Measurements from ENCODE around the gene DDTL.

DNA sequence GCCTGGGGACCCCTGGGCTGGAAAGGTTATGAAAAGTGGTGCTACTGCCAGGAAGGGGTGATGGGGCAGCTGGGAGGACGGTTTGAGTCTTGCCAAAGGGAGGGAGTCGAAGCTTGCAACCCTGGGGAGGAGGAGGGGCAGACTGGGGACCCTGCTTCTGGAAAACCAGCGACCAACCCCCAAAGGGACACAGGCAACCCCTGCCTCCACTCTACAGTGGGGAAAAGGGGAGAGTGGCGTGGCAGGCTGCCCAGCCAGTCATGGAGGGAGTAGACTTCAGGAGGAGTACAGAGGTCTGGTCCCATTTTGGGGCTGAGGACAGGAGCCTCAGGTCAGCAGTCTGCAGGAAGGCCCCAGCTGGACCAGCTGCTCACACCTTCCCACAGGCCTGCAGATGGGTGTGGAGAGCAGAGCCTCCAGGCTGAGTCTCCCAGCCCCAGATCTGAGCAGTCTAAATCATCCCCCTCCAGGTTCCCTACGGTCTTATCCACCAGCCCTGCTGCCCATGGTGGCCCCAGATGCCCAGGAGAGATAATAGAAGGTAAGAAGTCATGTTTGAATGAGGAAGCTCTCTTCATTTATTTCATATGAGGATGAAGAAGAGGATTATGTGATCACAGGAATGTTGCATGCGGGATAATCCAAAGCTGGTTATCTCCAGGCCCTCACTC, 4.3 kb downstream of the DDTL start:
- TF ChIP-seq, protein P1, sequence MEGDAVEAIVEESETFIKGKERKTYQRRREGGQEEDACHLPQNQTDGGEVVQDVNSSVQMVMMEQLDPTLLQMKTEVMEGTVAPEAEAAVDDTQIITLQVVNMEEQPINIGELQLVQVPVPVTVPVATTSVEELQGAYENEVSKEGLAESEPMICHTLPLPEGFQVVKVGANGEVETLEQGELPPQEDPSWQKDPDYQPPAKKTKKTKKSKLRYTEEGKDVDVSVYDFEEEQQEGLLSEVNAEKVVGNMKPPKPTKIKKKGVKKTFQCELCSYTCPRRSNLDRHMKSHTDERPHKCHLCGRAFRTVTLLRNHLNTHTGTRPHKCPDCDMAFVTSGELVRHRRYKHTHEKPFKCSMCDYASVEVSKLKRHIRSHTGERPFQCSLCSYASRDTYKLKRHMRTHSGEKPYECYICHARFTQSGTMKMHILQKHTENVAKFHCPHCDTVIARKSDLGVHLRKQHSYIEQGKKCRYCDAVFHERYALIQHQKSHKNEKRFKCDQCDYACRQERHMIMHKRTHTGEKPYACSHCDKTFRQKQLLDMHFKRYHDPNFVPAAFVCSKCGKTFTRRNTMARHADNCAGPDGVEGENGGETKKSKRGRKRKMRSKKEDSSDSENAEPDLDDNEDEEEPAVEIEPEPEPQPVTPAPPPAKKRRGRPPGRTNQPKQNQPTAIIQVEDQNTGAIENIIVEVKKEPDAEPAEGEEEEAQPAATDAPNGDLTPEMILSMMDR (IDR thresholded peaks at IDR 0.05) = no peak
- no peak for TF ChIP-seq POLR2A (IDR thresholded peaks at IDR 0.05)
